H9 (cell line): ENCODE results near the gene MMP19. TPM values are rescaled to one million over a fixed set of nuclear protein-coding genes. Genes with fewer than 3 reads are reported as not detected.
A peak's percentile ranks its signal among the peaks of the same experiment; 100 is the strongest.

Source experiments
- DNase-seq: peaks from one replicate; pipeline ENCODE4 v3.0.0-alpha.2; 2017
- H2AFZ ChIP-seq: one replicate; pipeline ENCODE4 v1.6.1; 2013; ENCODE audit warnings: mild to moderate bottlenecking, low read length, control low read depth, moderate library complexity
- H2AK5ac ChIP-seq: 2 replicates; pipeline ENCODE4 v1.6.1; 2013; ENCODE audit warnings: low read length, control low read depth, mixed read lengths; ENCODE audit not compliant: insufficient read length
- H2BK120ac ChIP-seq: one replicate; pipeline ENCODE4 v1.6.1; 2013; ENCODE audit warnings: low read depth, mild to moderate bottlenecking, low read length, control low read depth, inconsistent platforms; ENCODE audit not compliant: poor library complexity, severe bottlenecking
- H2BK12ac ChIP-seq: 2 replicates; pipeline ENCODE4 v1.6.1; 2013; ENCODE audit warnings: low read length, control low read depth, mixed read lengths, low read depth; ENCODE audit not compliant: insufficient read length
- H2BK15ac ChIP-seq: 2 replicates; pipeline ENCODE4 v1.6.1; 2013; ENCODE audit warnings: low read depth, low read length, control low read depth
- H2BK20ac ChIP-seq: one replicate; pipeline ENCODE4 v1.6.1; 2013; ENCODE audit warnings: low read depth, mild to moderate bottlenecking, low read length, control low read depth, inconsistent platforms; ENCODE audit not compliant: poor library complexity, severe bottlenecking
- H2BK5ac ChIP-seq: 2 replicates; pipeline ENCODE4 v1.6.1; 2013; ENCODE audit warnings: low read length, control low read depth, mixed read lengths; ENCODE audit not compliant: insufficient read length
- H3K14ac ChIP-seq: 2 replicates; pipeline ENCODE4 v1.6.1; 2013; ENCODE audit warnings: low read length, control low read depth; ENCODE audit not compliant: insufficient read depth
- H3K18ac ChIP-seq: 2 replicates; pipeline ENCODE4 v1.6.1; 2013; ENCODE audit warnings: low read depth, mild to moderate bottlenecking, mixed read lengths, low read length, control low read depth; ENCODE audit not compliant: insufficient read length
- H3K23ac ChIP-seq: 2 replicates; pipeline ENCODE4 v1.6.1; 2013; ENCODE audit warnings: low read length, control low read depth, mixed read lengths, low read depth; ENCODE audit not compliant: insufficient read length
- H3K23me2 ChIP-seq: 2 replicates; pipeline ENCODE4 v1.6.1; 2013; ENCODE audit warnings: low read depth, mild to moderate bottlenecking, mixed read lengths, low read length, control low read depth; ENCODE audit not compliant: insufficient read length, poor library complexity, severe bottlenecking
- H3K27ac ChIP-seq: 2 replicates; pipeline ENCODE4 v1.5.1; 2013; ENCODE audit warnings: low read length, control low read depth, mixed read lengths, low read depth; ENCODE audit not compliant: insufficient read length
- H3K27me3 ChIP-seq: 2 replicates; pipeline ENCODE4 v1.6.1; 2013; ENCODE audit warnings: low read length, control low read depth, inconsistent platforms; ENCODE audit not compliant: insufficient read depth
- H3K4ac ChIP-seq: 2 replicates; pipeline ENCODE4 v1.6.1; 2013; ENCODE audit warnings: low read depth, mild to moderate bottlenecking, control low read depth, inconsistent platforms, low read length, moderate library complexity
- H3K4me1 ChIP-seq: 2 replicates; pipeline ENCODE4 v1.6.1; 2013; ENCODE audit warnings: low read length, control low read depth, inconsistent platforms; ENCODE audit not compliant: insufficient read depth
- H3K4me2 ChIP-seq: 2 replicates; pipeline ENCODE4 v1.6.1; 2013; ENCODE audit warnings: low read length, control low read depth, mixed read lengths; ENCODE audit not compliant: insufficient read length, insufficient read depth
- H3K56ac ChIP-seq: 2 replicates; pipeline ENCODE4 v1.6.1; 2013; ENCODE audit warnings: low read depth, mild to moderate bottlenecking, mixed read lengths, low read length, control low read depth; ENCODE audit not compliant: insufficient read length
- H3K79me1 ChIP-seq: 2 replicates; pipeline ENCODE4 v1.6.1; 2013; ENCODE audit warnings: low read depth, mild to moderate bottlenecking, moderate library complexity, low read length, control low read depth, inconsistent platforms; ENCODE audit not compliant: insufficient read depth, poor library complexity, severe bottlenecking
- H3K79me2 ChIP-seq: 2 replicates; pipeline ENCODE4 v1.6.1; 2013; ENCODE audit warnings: low read length, control low read depth, inconsistent platforms; ENCODE audit not compliant: insufficient read depth
- H3K9ac ChIP-seq: 2 replicates; pipeline ENCODE4 v1.6.1; 2013; ENCODE audit warnings: low read length, control low read depth, mixed read lengths; ENCODE audit not compliant: insufficient read length; ENCODE audit errors: extremely low read depth
- H3K9me3 ChIP-seq: one replicate; pipeline ENCODE4 v1.6.1; 2013; ENCODE audit warnings: low read depth, low read length, inconsistent platforms; ENCODE audit not compliant: control insufficient read depth
- H3T11ph ChIP-seq: one replicate; pipeline ENCODE4 v1.6.1; 2013; ENCODE audit warnings: mild to moderate bottlenecking, low read length, control low read depth, inconsistent platforms
- H4K20me1 ChIP-seq: one replicate; pipeline ENCODE4 v1.6.1; 2013; ENCODE audit not compliant: control insufficient read depth, insufficient read length, insufficient read depth
- H4K5ac ChIP-seq: 2 replicates; pipeline ENCODE4 v1.6.1; 2013; ENCODE audit warnings: low read depth, mild to moderate bottlenecking, mixed read lengths, low read length, control low read depth; ENCODE audit not compliant: insufficient read length
- H4K8ac ChIP-seq: replicated peaks from 2 replicates; pipeline ENCODE4 v1.6.1; 2013; ENCODE audit warnings: low read length, control low read depth, mixed read lengths, low read depth; ENCODE audit not compliant: insufficient read length
- H4K91ac ChIP-seq: 2 replicates; pipeline ENCODE4 v1.6.1; 2013; ENCODE audit warnings: low read depth, mild to moderate bottlenecking, moderate library complexity, mixed read lengths, low read length, control low read depth; ENCODE audit not compliant: insufficient read length
- H3K27ac Mint-ChIP-seq, 3 experiments: 2 replicates in 2 of 3; 3 replicates in 1 of 3; pipeline ENCODE4 v1.8.0; 2020 to 2021; ENCODE audit warnings: mixed read lengths in 3 of 3, mild to moderate bottlenecking in 1 of 3, moderate library complexity in 1 of 3
- H3K27me3 Mint-ChIP-seq: 2 replicates; pipeline ENCODE4 v1.8.0; 2021; ENCODE audit warnings: low read depth, mild to moderate bottlenecking, moderate library complexity, mixed read lengths
- H3K36me3 Mint-ChIP-seq, 3 experiments: 2 replicates in 2 of 3; 3 replicates in 1 of 3; pipeline ENCODE4 v1.8.0; 2020 to 2021; ENCODE audit warnings: low read depth in 3 of 3, mixed read lengths in 3 of 3; ENCODE audit not compliant: insufficient read depth in 1 of 3
- H3K4me1 Mint-ChIP-seq, 2 experiments: 2 replicates each; pipeline ENCODE4 v1.8.0; 2020; ENCODE audit warnings: mixed read lengths in 2 of 2
- H3K4me3 Mint-ChIP-seq, 2 experiments: 2 replicates in 1 of 2; 3 replicates in 1 of 2; pipeline ENCODE4 v1.8.0; 2020 to 2021; ENCODE audit warnings: mild to moderate bottlenecking in 2 of 2, mixed read lengths in 2 of 2, moderate library complexity in 1 of 2
- H3K9me3 Mint-ChIP-seq, 2 experiments: 2 replicates in 1 of 2; 3 replicates in 1 of 2; pipeline ENCODE4 v1.8.0; 2020; ENCODE audit warnings: mild to moderate bottlenecking in 2 of 2, mixed read lengths in 2 of 2, moderate library complexity in 1 of 2
- WGBS: extraction: QIAGEN DNeasy Blood & Tissue Kit; methylation state at CpG from one replicate; pipeline ENCODE4 v1.1.7; 2013; ENCODE audit warnings: missing lambda C conversion rate, low lambda C conversion rate, mixed read lengths; ENCODE audit not compliant: insufficient read length; ENCODE audit errors: extremely low coverage; 5-methylcytosine and 5-hydroxymethylcytosine counted together
- total RNA-seq: library from RNA; stranded (reverse); gene quantifications from 2 replicates; pipeline ENCODE4 v1.2.1, GENCODE V29; 2021
- TF ChIP-seq, protein P1 (sequence below): fragments of 200-600 bp; sonication (generic); conservative IDR thresholded peaks from 3 replicates; pipeline ENCODE4 v1.8.0; 2021; ENCODE audit warnings: antibody characterized with exemption, mild to moderate bottlenecking

MMP19 gene
- total RNA-seq, 1 experiment from 2014 or later, result 1.7 TPM

DNA sequence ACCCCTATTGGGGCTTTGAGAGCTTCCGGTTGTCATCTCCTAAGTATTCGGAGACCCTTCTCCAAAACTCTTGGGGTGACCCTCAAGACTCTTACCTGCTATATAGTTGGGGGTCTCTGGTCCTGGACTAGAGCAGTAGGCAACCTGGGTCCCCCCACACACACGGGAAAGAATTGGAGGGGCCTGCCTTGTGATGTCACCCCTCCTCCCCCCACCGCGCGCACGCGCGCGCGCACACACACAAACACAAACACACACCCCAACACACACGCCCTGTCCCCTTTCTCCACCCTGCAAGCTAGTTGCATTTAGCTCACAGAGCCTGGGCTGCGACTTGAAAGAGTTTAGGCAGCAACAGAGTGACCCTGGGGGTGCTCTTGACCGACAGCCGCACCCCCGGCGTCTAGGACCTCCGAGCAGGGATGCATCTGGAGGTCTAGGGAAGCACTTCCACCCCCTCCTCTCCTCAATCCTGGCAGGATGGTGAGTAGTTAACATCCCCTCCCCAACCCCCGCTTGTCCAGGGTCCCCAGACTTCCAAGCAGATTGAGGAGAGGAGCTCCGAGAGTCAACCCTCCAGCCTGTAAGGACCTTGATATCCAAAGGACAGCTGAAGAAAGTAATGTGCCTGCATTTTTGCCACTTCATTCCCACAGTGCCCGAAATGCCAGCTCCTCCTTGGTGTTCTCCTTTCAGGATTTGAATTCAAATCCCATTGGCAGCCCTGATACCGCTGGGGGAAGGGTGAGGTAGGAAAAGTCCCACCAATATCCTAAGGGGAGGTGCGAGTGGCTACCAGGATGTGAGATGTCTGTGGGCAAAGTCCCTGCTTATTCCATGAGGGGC, 11.9 kb downstream of the MMP19 start:
- H4K8ac ChIP-seq, result no peak overlapping the region
- H3K23me2 ChIP-seq, result peaks cover 9% of the 10 kb centered on the region
- Mint-ChIP-seq H3K4me3 (peak overlapping the region; percentile 98 to 100), H3K4me1 (peaks cover 31 to 46% of the 10 kb centered on the region in 2 experiments), H3K9me3 (no peaks in the 10 kb centered on the region; a peak in 2 of 5 replicates), H3K27me3 (no peaks in the 10 kb centered on the region), H3K27ac (peak overlapping the region; percentile 99 to 100 (median 99)), H3K36me3 (peaks cover 4 to 17% (median 16%) of the 10 kb centered on the region in 3 experiments; a peak in 6 of 7 replicates)
- no peaks in the 10 kb centered on the region for H3K4me1 ChIP-seq
- WGBS, result no CpG with 5 or more reads among the region's 23 CpGs
- peak overlapping the region; percentile 63 for H3K9ac ChIP-seq
- H2BK12ac ChIP-seq, result no peak overlapping the region
- H4K20me1 ChIP-seq, result no peaks in the 10 kb centered on the region
- H2AK5ac ChIP-seq, result no peak overlapping the region
- no peak overlapping the region for H2BK20ac ChIP-seq
- no peaks in the 10 kb centered on the region for H3K79me1 ChIP-seq
- peak overlapping the region; percentile 85 for H3K4me2 ChIP-seq
- no peaks in the 10 kb centered on the region for H3K27me3 ChIP-seq
- H3T11ph ChIP-seq, result no peak overlapping the region
- no peak overlapping the region for H3K56ac ChIP-seq
- H3K14ac ChIP-seq, result no peak overlapping the region
- no peak overlapping the region for H4K91ac ChIP-seq
- peak overlapping the region; percentile 14 for H3K27ac ChIP-seq
- H3K23ac ChIP-seq, result no peak overlapping the region
- H4K5ac ChIP-seq, result no peak overlapping the region
- peak; percentile 81 for DNase-seq
- TF ChIP-seq, protein P1, sequence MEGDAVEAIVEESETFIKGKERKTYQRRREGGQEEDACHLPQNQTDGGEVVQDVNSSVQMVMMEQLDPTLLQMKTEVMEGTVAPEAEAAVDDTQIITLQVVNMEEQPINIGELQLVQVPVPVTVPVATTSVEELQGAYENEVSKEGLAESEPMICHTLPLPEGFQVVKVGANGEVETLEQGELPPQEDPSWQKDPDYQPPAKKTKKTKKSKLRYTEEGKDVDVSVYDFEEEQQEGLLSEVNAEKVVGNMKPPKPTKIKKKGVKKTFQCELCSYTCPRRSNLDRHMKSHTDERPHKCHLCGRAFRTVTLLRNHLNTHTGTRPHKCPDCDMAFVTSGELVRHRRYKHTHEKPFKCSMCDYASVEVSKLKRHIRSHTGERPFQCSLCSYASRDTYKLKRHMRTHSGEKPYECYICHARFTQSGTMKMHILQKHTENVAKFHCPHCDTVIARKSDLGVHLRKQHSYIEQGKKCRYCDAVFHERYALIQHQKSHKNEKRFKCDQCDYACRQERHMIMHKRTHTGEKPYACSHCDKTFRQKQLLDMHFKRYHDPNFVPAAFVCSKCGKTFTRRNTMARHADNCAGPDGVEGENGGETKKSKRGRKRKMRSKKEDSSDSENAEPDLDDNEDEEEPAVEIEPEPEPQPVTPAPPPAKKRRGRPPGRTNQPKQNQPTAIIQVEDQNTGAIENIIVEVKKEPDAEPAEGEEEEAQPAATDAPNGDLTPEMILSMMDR, result no peak
- no peak overlapping the region for H2AFZ ChIP-seq
- no peak overlapping the region for H3K4ac ChIP-seq
- H2BK120ac ChIP-seq, result no peak overlapping the region
- H3K18ac ChIP-seq, result peak overlapping the region; percentile 49
- H2BK15ac ChIP-seq, result no peak overlapping the region
- no peaks in the 10 kb centered on the region for H3K9me3 ChIP-seq
- no peak overlapping the region for H2BK5ac ChIP-seq
- no peaks in the 10 kb centered on the region for H3K79me2 ChIP-seq
